Measurements from ENCODE around the gene AKAP1. TPM values are rescaled to one million over a fixed set of nuclear protein-coding genes. Genes with fewer than 3 reads are reported as not detected.

The AKAP1 gene
- total and polyA plus RNA-seq, 11 donors: 55.8 to 240 (median 128) TPM

- Histone ChIP-seq H3K27ac (no peak overlapping the region), H3K9me3 (no peaks in the 10 kb centered on the region), H3K4me3 (no peak overlapping the region), H3K36me3 (no peaks in the 10 kb centered on the region), H3K27me3 (no peaks in the 10 kb centered on the region), H3K4me1 (peaks cover 0 to 13% (median 2%) of the 10 kb centered on the region in 12 donors)
- ATAC-seq (no peak), DNase-seq (no peak)
- no peak for TF ChIP-seq POLR2A (IDR thresholded peaks at IDR 0.05)
- TF ChIP-seq, protein P1, sequence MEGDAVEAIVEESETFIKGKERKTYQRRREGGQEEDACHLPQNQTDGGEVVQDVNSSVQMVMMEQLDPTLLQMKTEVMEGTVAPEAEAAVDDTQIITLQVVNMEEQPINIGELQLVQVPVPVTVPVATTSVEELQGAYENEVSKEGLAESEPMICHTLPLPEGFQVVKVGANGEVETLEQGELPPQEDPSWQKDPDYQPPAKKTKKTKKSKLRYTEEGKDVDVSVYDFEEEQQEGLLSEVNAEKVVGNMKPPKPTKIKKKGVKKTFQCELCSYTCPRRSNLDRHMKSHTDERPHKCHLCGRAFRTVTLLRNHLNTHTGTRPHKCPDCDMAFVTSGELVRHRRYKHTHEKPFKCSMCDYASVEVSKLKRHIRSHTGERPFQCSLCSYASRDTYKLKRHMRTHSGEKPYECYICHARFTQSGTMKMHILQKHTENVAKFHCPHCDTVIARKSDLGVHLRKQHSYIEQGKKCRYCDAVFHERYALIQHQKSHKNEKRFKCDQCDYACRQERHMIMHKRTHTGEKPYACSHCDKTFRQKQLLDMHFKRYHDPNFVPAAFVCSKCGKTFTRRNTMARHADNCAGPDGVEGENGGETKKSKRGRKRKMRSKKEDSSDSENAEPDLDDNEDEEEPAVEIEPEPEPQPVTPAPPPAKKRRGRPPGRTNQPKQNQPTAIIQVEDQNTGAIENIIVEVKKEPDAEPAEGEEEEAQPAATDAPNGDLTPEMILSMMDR (IDR thresholded peaks at IDR 0.05): no peak
- WGBS, 4 donors: 78 to 94% (median 87%) methylated on average over 2 of the region's 2 CpGs
- intact Hi-C loops (cut with DNase I): loop anchor here in 1 of 10 donors (10.0 kb wide), 1 partner anchor 76 kb away; no protein-coding TSS in a partner anchor
Observed at GRCh38 chr17:57080718-57081117, 4.3 kb upstream of the AKAP1 start.

GRCh38 chr17:57082441-57082840 lies 2.6 kb upstream of the AKAP1 start:
- H3K27me3 ChIP-seq: no peaks in the 10 kb centered on the region
- peak overlapping the region in 1 of 12 donors; percentile 32 for H3K27ac ChIP-seq
- no peaks in the 10 kb centered on the region for H3K9me3 ChIP-seq
- TF ChIP-seq POLR2A (IDR thresholded peaks at IDR 0.05): no peak
- TF ChIP-seq, protein P1 (IDR thresholded peaks at IDR 0.05): no peak
- H3K4me3 ChIP-seq: no peak overlapping the region
- DNase-seq (no peak), ATAC-seq (no peak)
- no peaks in the 10 kb centered on the region for H3K36me3 ChIP-seq
- H3K4me1 ChIP-seq: peaks cover 0 to 26% (median 15%) of the 10 kb centered on the region in 12 donors
- intact Hi-C loops (cut with DNase I): loop anchor here in 1 of 10 donors (10.0 kb wide), 1 partner anchor 78 kb away; no protein-coding TSS in a partner anchor
- 44 to 58% (median 51%) methylated on average over 2 of the region's 2 CpGs for WGBS, 4 donors

DNA sequence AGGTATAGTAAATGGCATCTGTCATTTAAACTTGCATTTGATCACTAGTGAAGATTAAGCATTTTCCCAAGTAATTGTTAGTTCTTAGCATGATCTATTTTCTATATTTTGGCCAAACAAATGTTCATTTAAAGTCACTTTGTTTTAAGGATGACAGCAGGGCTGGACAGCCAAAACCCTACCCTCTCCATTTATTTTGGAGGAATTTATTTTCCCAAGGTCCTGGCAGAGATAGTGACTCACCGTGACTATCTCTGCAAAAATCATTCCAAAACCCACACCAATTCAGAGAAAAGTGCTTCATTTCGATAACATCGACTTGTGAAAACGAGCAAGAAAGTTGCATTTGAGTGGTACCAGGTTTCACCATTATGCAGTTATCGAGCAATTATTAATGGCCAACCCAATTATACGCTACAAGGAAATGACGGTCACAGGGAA lies 665 bp upstream of the AKAP1 start:
- Histone ChIP-seq H3K36me3 (no peaks in the 10 kb centered on the region), H3K4me1 (peaks cover 0 to 45% (median 26%) of the 10 kb centered on the region in 12 donors), H3K27ac (peak overlapping the region; percentile 83 to 99 (median 95)), H3K9me3 (no peaks in the 10 kb centered on the region), H3K27me3 (no peaks in the 10 kb centered on the region), H3K4me3 (peak overlapping the region; percentile 50 to 98 (median 78))
- intact Hi-C loops (cut with DNase I): loop anchor here in 1 of 10 donors (2.0 to 10.0 kb wide), 2 partner anchors 52 to 80 kb away; no protein-coding TSS in a partner anchor
- DNase-seq (no peak), ATAC-seq (peak in 1 of 4 donors; percentile 43)
- WGBS, 4 donors: 0 to 1% (median 0%) methylated on average over 7 of the region's 7 CpGs
- TF ChIP-seq, protein P1 (IDR thresholded peaks at IDR 0.05): no peak
- no peak for TF ChIP-seq POLR2A (IDR thresholded peaks at IDR 0.05)

- intact Hi-C loops (cut with DNase I): loop anchor here in 4 of 10 donors (1.0 to 10.0 kb wide), 6 partner anchors 24 to 81 kb away; no protein-coding TSS in a partner anchor
- ATAC-seq: peak; percentile 14 to 68 (median 58)
- H3K4me1 ChIP-seq: peaks cover 0 to 55% (median 31%) of the 10 kb centered on the region in 12 donors
Observed at GRCh38 chr17:57085448-57086068, 512 bp downstream of the AKAP1 start.

More at GRCh38 chr17:57085448-57086068, 512 bp downstream of the AKAP1 start:
- Histone ChIP-seq H3K27me3 (no peaks in the 10 kb centered on the region), H3K9me3 (no peaks in the 10 kb centered on the region), H3K36me3 (no peaks in the 10 kb centered on the region), H3K4me3 (peak overlapping the region; percentile 56 to 98 (median 78)), H3K27ac (peak overlapping the region; percentile 83 to 99 (median 95))
- 0 to 3% (median 0%) methylated on average over 20 to 75 of the region's 75 CpGs for WGBS, 4 donors
- DNase-seq: peak; percentile 65 to 84 (median 72)
- TF ChIP-seq, protein P1 (IDR thresholded peaks at IDR 0.05): peak in 5 of 12 donors; percentile 13 to 46 (median 33)
- TF ChIP-seq POLR2A (IDR thresholded peaks at IDR 0.05): peak in 1 of 2 donors; percentile 5
